Renal pelvis (tissue), 4 donors: ENCODE results near the gene MT4. TPM values are rescaled to one million over a fixed set of nuclear protein-coding genes. Genes with fewer than 3 reads are reported as not detected.

Experiments used
- DNase-seq: peaks from one replicate; pipeline ENCODE4 v3.0.0-alpha.2; 2013
- polyA plus RNA-seq, 3 donors: library from polyadenylated mRNA; unstranded; fragments of 120-200 nt; gene quantifications; one replicate each; pipeline ENCODE4 v1.2.1, GENCODE V29; 2013; ENCODE audit not compliant: insufficient read length in 3 of 3

Gene MT4
- polyA plus RNA-seq, 3 donors, result not detected

- no peak for DNase-seq
Measured at GRCh38 chr16:56603589-56603988, 38.7 kb downstream of the MT4 start.

DNA sequence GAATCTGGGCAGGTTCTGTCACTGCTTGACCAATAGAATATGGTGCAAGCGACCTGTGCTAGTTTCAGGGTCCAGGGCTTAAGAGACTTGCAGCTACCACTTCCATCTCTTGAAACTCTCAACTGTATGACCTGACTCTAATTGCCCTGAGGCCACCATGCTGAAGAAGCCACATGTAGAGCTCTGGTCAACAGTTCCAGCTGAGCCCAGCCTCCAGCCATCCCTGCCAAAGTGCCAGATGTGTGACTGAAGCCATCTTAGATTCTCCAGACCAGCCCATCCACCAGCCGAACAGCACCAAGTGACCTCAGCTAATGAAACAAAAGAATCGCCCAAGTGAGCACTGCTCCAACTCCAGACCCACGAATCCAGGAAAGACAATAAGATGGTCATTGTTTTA, 40.1 kb downstream of the MT4 start:
- no peak for DNase-seq

DNA sequence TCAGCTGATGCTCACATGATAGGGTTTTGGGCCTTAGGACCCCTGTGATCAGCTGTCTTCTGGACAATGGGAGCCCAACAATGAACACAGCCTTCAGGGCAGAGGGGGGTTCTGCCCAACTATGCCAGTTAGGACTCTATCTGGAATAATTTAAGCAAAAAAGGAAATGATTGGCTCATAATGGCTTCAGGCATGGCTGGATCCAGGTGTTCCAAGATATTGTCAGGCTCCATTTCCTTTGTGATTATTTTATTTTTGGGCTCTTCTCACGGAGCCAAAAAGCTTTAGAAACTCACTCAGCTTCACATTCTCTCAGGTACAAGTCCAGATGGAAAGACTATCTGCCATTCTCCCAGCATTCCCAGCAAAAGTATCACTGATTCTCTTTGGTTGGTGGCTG, 40.6 kb downstream of the MT4 start:
- no peak for DNase-seq

DNA sequence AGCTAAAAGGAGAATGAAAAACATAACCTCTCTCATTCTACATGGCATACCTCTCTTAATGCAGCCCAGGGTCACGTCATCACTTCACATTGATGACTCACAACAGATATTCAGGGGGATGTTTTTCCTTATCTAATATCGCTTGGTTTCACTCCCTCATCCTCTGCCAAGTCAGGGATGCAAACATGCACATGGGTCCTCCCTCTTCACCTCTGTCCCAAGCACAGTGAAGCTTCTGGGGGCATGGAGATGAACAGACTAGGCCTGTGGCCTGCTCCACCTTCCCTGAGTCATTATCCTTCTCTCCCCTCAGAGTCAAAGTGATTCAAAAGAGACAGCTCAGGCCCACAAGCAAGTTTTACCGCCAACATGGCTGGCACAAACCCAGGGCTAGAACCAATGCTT, 41.2 kb downstream of the MT4 start:
- DNase-seq, result no peak

GRCh38 chr16:56606476-56607108, 41.7 kb downstream of the MT4 start:
- DNase-seq, result no peak

DNA sequence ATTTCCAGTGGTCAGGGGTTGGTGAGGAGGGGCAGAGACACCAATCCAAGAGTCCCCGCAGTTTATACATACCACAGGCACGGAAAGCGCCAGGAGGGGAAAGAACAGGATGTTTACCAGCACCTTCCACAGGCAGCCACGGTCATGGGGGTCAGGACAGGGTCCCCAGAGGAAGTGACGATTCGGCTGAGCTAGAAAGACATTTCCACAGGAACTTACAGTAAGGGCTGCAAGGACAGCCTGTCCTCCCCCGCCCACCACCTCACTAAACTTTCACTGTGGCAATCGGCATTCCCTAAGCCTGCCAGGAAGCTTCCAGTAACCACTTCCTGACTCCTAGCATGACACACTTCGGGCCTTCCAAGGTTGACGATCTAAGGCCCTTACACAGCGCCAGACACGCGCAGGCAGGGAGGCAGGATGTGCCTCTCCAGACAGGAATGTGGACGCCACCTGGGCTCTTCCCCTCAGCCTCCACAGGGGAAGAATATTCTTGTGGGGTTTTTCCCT, 42.3 kb downstream of the MT4 start:
- DNase-seq, result no peak

- no peak for DNase-seq
Measured at GRCh38 chr16:56607675-56608042, 42.8 kb downstream of the MT4 start.

DNA sequence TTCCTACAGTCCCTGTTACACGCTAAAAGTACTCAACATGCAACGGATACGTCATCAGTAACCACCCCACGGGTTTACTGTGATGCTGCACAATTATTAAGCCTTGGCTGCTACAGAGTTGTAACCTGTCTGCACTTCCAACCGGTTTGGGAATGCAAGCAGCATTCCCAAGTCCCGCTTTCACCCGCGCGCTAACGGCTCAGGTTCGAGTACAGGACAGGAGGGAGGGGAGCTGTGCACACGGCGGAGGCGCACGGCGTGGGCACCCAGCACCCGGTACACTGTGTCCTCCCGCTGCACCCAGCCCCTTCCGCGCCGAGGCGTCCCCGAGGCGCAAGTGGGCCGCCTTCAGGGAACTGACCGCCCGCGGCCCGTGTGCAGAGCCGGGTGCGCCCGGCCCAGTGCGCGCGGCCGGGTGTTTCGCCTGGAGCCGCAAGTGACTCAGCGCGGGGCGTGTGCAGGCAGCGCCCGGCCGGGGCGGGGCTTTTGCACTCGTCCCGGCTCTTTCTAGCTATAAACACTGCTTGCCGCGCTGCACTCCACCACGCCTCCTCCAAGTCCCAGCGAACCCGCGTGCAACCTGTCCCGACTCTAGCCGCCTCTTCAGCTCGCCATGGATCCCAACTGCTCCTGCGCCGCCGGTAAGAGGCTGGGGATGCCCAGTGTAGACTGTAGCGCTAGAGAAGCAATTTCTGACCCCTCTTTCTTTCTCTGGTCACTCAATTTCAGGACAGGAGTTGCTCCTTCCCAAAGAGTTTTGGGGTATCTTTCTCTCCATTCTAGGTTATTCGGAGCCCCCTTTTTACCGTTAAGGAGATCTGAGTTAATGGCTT, 43.4 kb downstream of the MT4 start, which contains the start of gene MT2A:
TSS of gene MT2A (plus strand) at position 542 of the 833 bp plus-strand sequence. CDS start at position 614, 72 bp downstream.
- DNase-seq, result peak; percentile 90

GRCh38 chr16:56608876-56609462, 44.1 kb downstream of the MT4 start:
- DNase-seq, result no peak

DNA sequence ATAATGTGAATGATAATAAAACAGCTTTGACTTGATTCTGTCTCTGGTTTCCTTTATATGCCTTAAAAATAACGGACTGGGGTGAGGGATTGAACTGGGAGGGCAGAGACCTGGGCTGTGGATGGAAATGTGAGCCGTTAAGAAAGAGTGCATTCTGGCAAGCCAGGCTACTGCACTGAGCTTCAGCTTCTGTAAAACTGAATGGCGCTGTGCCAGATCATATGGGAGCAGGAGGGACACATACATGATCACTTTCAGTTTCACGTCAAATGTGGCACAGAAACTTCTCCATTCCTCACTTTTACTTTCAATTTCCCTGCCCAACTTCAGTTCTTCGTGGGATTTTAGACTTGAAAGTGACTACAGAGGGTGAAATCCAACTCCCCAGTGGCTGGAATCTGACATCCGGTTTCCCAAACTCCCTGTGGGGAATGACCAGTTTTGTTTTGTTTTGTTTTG, 44.6 kb downstream of the MT4 start:
- DNase-seq, result peak; percentile 79

GRCh38 chr16:56610017-56610608, 45.2 kb downstream of the MT4 start:
- no peak for DNase-seq

DNA sequence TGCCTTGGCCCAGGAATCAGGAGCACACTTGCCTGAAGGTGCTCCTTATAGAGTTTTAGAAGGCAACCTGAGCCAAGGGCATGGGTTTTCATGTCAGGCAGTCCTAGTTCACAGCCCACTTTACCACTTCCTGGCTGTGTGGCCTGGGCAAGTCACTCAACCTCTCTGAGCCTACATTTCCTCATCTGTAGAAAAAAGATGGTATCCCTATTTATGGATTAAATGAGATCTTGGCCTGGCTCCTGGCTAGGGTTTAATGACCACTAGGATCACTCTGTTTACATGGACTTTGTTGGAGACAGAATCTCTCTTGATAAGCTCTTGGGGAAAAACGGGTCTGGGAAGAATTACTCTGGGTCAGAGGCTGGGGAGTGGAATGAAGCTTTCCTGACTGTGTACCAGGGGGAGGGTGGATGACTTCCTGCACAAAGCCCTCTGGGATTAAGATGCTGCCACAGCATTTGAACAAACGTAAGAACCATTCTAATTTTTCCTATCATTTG, 45.8 kb downstream of the MT4 start:
- DNase-seq, result no peak

- DNase-seq, result no peak
Measured at GRCh38 chr16:56611281-56611833, 46.5 kb downstream of the MT4 start.

- no peak for DNase-seq
Measured at GRCh38 chr16:56613706-56614105, 48.8 kb downstream of the MT4 start.

DNA sequence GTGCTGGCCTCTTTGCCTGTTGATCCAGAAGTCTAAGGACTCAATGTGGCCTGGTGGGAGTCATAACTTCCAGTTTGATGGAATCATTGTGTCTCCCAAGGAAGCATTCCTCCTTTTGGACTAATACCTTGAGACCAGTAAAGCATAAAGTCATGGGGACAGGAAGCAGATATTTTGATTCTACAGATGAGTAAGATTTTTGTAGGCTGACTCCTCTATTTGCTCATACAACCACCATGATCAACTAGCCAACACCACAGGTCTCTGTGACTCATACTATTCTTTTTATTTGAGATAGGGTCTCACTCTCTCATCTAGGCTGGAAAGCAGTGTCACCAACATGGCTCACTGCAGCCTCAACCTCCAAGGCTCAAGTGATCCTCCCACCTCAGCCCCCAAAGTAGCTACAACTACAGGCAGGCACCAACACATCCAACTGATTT, 49.7 kb downstream of the MT4 start:
- no peak for DNase-seq

- no peak for DNase-seq
Measured at GRCh38 chr16:56615353-56615752, 50.5 kb downstream of the MT4 start.

- no peak for DNase-seq
Measured at GRCh38 chr16:56616608-56617211, 51.8 kb downstream of the MT4 start.

- DNase-seq, result no peak
Measured at GRCh38 chr16:56617212-56618085, 52.6 kb downstream of the MT4 start.

GRCh38 chr16:56618138-56618537, 53.3 kb downstream of the MT4 start:
- DNase-seq, result no peak
